HG03175 (cell line): ENCODE results near the gene NCDN.

Experiments used
- ATAC-seq: cut with Tn5 transposase; IDR thresholded peaks from one replicate; pipeline ENCODE4 v1.9.1; 2021; ENCODE audit warnings: mild to moderate bottlenecking, moderate library complexity; ENCODE audit not compliant: unreplicated experiment

The NCDN gene, protein sequence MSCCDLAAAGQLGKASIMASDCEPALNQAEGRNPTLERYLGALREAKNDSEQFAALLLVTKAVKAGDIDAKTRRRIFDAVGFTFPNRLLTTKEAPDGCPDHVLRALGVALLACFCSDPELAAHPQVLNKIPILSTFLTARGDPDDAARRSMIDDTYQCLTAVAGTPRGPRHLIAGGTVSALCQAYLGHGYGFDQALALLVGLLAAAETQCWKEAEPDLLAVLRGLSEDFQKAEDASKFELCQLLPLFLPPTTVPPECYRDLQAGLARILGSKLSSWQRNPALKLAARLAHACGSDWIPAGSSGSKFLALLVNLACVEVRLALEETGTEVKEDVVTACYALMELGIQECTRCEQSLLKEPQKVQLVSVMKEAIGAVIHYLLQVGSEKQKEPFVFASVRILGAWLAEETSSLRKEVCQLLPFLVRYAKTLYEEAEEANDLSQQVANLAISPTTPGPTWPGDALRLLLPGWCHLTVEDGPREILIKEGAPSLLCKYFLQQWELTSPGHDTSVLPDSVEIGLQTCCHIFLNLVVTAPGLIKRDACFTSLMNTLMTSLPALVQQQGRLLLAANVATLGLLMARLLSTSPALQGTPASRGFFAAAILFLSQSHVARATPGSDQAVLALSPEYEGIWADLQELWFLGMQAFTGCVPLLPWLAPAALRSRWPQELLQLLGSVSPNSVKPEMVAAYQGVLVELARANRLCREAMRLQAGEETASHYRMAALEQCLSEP

GRCh38 chr1:35557611-35558373 is at the start of gene NCDN:
Gene NCDN, plus strand, starts transcription at chr1:35557799. Its CDS starts 392 bp downstream, at chr1:35558191.
- peak; percentile 85 for ATAC-seq

DNA sequence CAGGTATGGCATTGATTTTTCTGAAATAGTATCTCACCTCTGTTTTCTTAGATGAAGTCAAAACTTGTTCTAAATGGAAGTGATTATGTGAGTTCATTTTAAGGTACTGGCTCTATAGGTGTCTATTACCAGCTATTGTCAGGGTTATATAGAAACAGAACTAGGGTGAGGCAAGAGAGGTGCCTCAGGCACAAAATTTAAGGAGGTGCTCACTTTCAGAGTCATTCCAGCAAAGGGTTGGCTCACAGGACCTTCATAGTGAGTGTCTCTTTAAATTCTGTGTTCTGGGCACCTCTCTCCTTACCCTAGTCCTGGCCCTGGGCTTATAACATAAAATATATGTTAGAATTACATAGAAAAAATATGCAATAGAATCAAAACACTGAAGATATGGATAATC is 49.7 kb upstream of the NCDN start:
- ATAC-seq, result no peak

DNA sequence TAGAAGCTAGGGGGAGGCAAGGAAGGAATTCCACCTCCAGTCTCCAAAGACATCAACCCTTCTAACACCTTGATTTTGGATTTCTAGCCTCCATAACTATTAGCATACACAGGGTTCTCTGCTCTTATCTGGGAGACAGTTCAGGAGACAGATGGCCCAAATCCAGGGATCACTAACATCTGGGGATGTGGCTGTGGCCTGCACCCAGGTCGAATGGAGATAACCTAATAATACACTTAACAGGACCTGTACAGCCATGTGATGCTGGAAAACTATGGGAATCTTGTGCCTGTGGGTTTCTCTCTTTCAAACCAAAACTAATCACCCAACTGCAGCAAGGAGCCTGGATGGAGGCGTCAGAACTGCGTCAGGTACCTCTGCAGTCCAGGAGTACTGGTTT is 48.0 kb upstream of the NCDN start:
- ATAC-seq, result no peak

- ATAC-seq, result no peak
Measured at GRCh38 chr1:35511305-35511704, 46.3 kb upstream of the NCDN start.

GRCh38 chr1:35518183-35518582 is 39.4 kb upstream of the NCDN start:
- no peak for ATAC-seq

GRCh38 chr1:35519432-35519831 is 38.2 kb upstream of the NCDN start:
- no peak for ATAC-seq

- no peak for ATAC-seq
Measured at GRCh38 chr1:35524106-35524505, 33.5 kb upstream of the NCDN start.

DNA sequence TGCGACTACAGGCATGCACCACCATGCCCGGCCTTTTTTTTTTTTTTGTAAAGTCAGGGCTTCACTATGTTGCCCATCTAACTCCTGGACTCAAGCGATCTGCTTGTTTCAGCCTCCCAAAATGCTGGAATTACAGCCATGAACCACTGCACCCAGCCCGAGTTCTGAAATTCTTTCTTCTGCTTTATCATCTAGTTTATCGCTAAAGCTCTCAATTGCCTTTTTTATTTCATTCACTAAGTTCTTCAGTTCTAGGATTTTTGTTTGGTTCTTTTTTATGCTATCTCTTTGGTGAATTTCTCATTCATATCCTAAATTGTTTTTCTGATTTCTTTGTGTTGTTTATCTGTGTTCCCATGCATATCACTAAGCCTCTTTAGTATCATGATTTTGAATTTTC is 27.4 kb upstream of the NCDN start:
- ATAC-seq, result no peak

DNA sequence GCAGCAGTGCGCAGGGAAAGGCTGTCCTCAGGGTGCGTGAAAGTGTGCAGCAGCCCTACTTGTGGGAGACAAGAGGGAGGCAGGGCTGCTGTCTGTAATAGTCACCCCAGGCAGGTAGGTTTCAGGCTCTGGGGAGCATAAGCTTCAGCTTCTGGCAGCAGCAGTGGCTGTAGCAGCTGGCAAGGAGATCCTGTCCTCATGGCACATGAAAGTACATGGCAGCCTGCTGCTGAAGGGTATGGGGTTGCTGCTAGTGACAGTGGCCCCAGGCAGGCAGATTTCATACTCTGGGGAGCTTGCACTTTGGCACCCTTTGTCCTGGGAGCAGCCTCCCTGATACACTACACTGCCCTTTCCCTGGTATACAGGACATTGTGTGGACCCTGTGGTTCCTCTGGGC is 26.7 kb upstream of the NCDN start:
- no peak for ATAC-seq

DNA sequence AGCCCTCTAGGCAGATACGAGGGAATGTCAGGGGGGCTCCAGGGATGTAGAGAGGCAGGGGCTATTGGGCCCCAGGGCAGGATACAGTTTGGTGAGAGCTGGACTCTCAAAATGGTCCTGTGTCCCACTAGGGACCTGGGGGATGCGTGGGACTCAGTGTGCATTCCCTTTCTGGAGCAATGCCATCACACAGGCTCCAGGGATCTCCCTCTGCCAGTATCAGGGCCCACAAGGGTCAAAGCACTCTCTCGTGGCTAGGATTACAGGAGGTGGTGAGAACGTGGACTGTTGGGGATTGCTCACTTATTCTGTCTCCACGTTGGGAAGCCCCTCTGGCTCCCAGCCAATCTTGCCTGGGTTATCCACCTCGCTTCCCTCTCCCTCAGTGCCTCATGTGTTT is 26.2 kb upstream of the NCDN start:
- no peak for ATAC-seq

GRCh38 chr1:35532497-35533223 is 24.9 kb upstream of the NCDN start:
- no peak for ATAC-seq

DNA sequence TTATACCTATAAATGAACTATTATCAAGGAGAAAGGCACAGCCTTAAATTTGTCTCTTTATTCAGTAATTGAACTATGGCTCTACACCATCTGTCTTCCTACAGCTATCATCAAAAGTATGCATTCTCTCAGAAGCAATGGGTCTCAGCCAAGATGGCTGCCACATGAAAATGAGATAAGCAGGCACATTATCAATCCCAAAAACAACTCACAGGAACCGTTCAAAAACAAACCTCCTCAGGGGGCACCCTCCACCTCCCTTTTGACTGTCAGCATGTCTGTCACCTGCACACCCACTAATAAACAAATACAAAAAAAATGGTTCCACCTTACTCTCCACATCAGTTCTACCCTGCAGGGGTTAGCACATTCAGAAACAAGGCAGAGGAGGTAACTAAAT is 24.0 kb upstream of the NCDN start:
- ATAC-seq, result no peak

GRCh38 chr1:35535243-35535642 is 22.4 kb upstream of the NCDN start:
- ATAC-seq, result no peak

DNA sequence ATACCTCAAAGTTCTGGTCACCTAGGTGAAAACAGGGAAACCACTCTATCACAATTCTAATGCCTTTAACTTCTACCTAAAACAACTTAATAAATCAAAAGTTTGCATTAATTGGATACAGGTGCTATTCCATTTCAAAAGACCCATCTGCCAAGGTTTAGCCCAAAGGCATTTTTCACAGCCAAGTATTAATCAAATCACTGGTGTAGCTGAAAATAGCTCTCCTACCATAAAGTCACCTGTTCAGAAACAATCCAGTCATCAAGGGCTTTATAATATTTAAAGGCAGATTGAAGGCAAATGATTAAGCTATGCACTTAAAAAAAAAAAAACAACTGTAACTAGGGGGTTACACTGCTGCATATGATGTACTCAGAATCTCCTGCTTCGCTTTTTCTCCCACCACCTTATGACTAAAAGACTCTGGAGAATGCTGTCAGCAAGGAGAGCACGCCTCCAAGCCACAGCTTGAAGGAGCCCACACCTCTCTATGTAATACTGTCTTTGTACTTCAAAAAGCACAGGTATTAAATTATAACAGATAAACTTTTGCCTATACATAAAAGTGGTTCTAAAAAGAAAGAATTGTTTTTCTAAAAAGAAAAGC is 20.9 kb upstream of the NCDN start:
- ATAC-seq, result no peak

GRCh38 chr1:35537806-35538205 is 19.8 kb upstream of the NCDN start:
- ATAC-seq, result no peak

GRCh38 chr1:35539073-35539823 is 18.4 kb upstream of the NCDN start:
- no peak for ATAC-seq

DNA sequence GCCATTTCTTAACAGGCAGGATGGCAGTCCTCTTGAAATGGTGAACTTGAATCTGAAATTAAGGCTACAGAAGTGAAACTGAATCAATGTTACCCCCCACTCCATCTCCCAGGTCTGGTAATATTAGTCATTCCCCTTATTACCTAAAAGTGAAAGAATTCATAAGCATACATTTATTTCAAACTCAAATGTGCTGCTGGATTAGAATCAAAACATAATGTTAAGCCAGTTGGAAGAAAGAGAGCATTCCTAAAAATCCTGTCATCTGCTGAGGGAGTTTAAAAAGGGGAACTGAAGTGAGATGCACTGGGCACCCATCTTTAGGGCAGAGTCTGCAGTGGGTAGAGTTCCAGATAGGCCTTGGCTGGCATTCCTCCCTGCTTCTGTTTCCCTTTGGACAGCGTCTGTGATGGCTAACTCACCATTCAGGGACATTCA is 17.8 kb upstream of the NCDN start:
- ATAC-seq, result no peak

DNA sequence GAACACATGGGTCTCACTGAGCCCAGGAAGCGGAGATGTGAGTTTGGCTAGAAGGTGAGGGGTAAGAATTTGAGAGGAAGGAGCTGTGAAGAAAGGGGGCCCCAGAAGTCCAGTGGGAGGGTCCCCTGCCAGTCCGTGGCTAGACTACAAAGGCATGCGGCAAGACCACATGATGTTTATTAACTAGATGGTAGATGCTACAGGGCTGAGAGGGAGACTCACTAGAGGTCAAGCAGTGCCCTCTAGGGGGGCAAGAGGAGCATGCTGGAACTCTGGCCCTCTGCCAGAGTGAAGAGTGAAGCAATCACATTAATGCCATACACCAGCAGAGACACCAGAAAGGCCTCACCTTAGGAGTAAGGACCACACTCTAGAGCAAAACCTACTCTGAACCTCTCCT is 12.6 kb upstream of the NCDN start:
- no peak for ATAC-seq

GRCh38 chr1:35546614-35547013 is 11.0 kb upstream of the NCDN start:
- ATAC-seq, result no peak

- no peak for ATAC-seq
Measured at GRCh38 chr1:35553851-35554250, 3.7 kb upstream of the NCDN start.
